Memory B cell (primary cell): Measurements from ENCODE around the gene RANBP3.

Experiments
- ATAC-seq: fragments of 150-1000 bp; cut with Tn5 transposase; 2 replicates; pipeline ENCODE4 v1.10.0; 2021; ENCODE audit warnings: low read depth, mild to moderate bottlenecking, moderate library complexity
- DNase-seq, 2 donors: peaks; one replicate each; pipeline ENCODE4 v3.0.0; 2022; ENCODE audit warnings: low spot score in 2 of 2
- H3K27ac Mint-ChIP-seq: one replicate; pipeline ENCODE4 v1.8.0; 2022; ENCODE audit warnings: mild to moderate bottlenecking, moderate library complexity, mixed read lengths
- H3K27me3 Mint-ChIP-seq: one replicate; pipeline ENCODE4 v1.8.0; 2022; ENCODE audit warnings: mixed read lengths
- H3K36me3 Mint-ChIP-seq: one replicate; pipeline ENCODE4 v1.8.0; 2022; ENCODE audit warnings: mild to moderate bottlenecking, mixed read lengths
- H3K4me1 Mint-ChIP-seq: one replicate; pipeline ENCODE4 v1.8.0; 2022; ENCODE audit warnings: mixed read lengths
- H3K4me3 Mint-ChIP-seq: one replicate; pipeline ENCODE4 v1.8.0; 2022; ENCODE audit warnings: mild to moderate bottlenecking, moderate library complexity, mixed read lengths
- H3K9me3 Mint-ChIP-seq: one replicate; pipeline ENCODE4 v1.8.0; 2022; ENCODE audit warnings: mixed read lengths

RANBP3 gene

GRCh38 chr19:5916181-5916708 is 61.7 kb downstream of the RANBP3 start:
- Mint-ChIP-seq H3K27ac (no peak overlapping the region), H3K27me3 (no peaks in the 10 kb centered on the region), H3K4me1 (no peaks in the 10 kb centered on the region), H3K4me3 (no peak overlapping the region), H3K36me3 (peaks cover 14% of the 10 kb centered on the region), H3K9me3 (no peaks in the 10 kb centered on the region)
- ATAC-seq (no peak), DNase-seq (no peak)

- H3K36me3 Mint-ChIP-seq = peaks cover 14% of the 10 kb centered on the region
- no peak overlapping the region for H3K27ac Mint-ChIP-seq
- no peaks in the 10 kb centered on the region for H3K9me3 Mint-ChIP-seq
- H3K27me3 Mint-ChIP-seq = no peaks in the 10 kb centered on the region
- no peak for ATAC-seq
- no peak overlapping the region for H3K4me3 Mint-ChIP-seq
- no peaks in the 10 kb centered on the region for H3K4me1 Mint-ChIP-seq
- DNase-seq = no peak
These were observed 62.2 kb downstream of the RANBP3 start for GRCh38 chr19:5915782-5916165.

- ATAC-seq = no peak
- H3K4me3 Mint-ChIP-seq = no peak overlapping the region
- H3K36me3 Mint-ChIP-seq = peaks cover 14% of the 10 kb centered on the region
- no peak for DNase-seq
- H3K9me3 Mint-ChIP-seq = no peaks in the 10 kb centered on the region
- no peaks in the 10 kb centered on the region for H3K27me3 Mint-ChIP-seq
- no peaks in the 10 kb centered on the region for H3K4me1 Mint-ChIP-seq
- no peak overlapping the region for H3K27ac Mint-ChIP-seq
These were observed 62.8 kb downstream of the RANBP3 start for GRCh38 chr19:5914946-5915781.

- no peaks in the 10 kb centered on the region for H3K9me3 Mint-ChIP-seq
- no peaks in the 10 kb centered on the region for H3K4me1 Mint-ChIP-seq
- H3K27ac Mint-ChIP-seq = no peak overlapping the region
- no peak for DNase-seq
- H3K4me3 Mint-ChIP-seq = no peak overlapping the region
- H3K27me3 Mint-ChIP-seq = no peaks in the 10 kb centered on the region
- H3K36me3 Mint-ChIP-seq = peaks cover 14% of the 10 kb centered on the region
- ATAC-seq = no peak
These were observed 63.6 kb downstream of the RANBP3 start for GRCh38 chr19:5914358-5914774.

DNA sequence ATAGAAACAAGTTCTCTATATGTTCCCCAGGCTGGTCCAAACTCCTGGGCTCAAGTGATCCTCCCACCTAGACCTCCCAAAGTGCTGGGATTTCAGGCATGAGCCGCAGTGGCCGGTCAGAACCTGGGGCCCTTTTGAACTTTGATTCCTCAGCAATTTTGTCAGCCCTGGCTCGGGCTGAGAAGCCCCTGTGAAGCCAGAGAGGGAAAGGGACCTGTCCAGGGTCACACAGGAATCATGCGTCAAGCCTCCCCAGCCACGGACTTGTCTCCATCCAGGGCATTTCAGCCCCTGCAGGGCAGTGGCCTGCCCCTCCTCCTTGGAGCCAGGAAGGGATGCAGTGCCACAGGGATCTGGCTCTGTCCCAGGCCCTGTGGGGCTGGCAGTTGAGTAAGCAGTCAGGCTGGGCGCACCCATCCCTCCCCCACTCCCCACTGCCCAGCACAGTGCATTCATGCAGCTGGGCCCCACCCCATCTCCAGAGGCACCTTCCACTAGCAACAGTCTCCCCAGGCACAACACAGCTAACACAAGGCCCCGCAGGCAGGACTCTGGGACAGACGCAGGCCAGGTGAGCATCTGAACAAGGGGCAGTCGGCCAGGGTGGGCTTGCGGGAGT is 64.1 kb downstream of the RANBP3 start, which contains the start of gene CAPS:
TSS of gene CAPS (plus strand) at position 516 of the 619 bp plus-strand sequence. CDS start 153 bp downstream, outside the sequence.
- no peaks in the 10 kb centered on the region for H3K4me1 Mint-ChIP-seq
- H3K27me3 Mint-ChIP-seq = no peaks in the 10 kb centered on the region
- no peak within 1 kb of the TSS for H3K27ac Mint-ChIP-seq
- peaks cover 11% of the 10 kb centered on the region for H3K36me3 Mint-ChIP-seq
- H3K4me3 Mint-ChIP-seq = no peak within 1 kb of the TSS
- DNase-seq (no peak), ATAC-seq (no peak)
- H3K9me3 Mint-ChIP-seq = no peaks in the 10 kb centered on the region

DNA sequence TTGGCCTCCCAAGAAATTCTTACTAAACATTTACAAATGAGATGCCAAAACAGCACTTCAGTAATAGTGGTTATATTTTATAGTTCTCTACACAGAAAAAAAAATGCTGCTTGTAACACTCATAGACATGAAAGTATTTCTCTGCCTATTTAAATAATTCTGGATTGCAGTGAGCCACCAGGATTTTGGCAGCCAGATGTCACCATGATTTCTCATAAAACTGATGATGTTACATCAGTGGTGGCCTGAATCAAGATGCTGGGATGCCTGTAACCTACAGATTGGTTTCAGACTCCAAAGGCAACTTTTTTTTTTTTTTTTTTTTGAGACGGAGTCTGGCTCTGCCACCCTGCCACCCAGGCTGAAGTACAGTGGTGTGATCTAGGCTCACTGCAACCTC is 66.6 kb downstream of the RANBP3 start:
- no peaks in the 10 kb centered on the region for H3K27me3 Mint-ChIP-seq
- H3K4me3 Mint-ChIP-seq = no peak overlapping the region
- DNase-seq (no peak), ATAC-seq (no peak)
- no peaks in the 10 kb centered on the region for H3K9me3 Mint-ChIP-seq
- H3K27ac Mint-ChIP-seq = no peak overlapping the region
- peaks cover 5% of the 10 kb centered on the region for H3K4me1 Mint-ChIP-seq
- peaks cover 2% of the 10 kb centered on the region for H3K36me3 Mint-ChIP-seq

GRCh38 chr19:5910638-5910907 is 67.4 kb downstream of the RANBP3 start:
- H3K9me3 Mint-ChIP-seq = no peaks in the 10 kb centered on the region
- H3K36me3 Mint-ChIP-seq = peaks cover 2% of the 10 kb centered on the region
- peaks cover 8% of the 10 kb centered on the region for H3K4me1 Mint-ChIP-seq
- no peaks in the 10 kb centered on the region for H3K27me3 Mint-ChIP-seq
- H3K4me3 Mint-ChIP-seq = no peak overlapping the region
- ATAC-seq (no peak), DNase-seq (no peak)
- H3K27ac Mint-ChIP-seq = no peak overlapping the region

DNA sequence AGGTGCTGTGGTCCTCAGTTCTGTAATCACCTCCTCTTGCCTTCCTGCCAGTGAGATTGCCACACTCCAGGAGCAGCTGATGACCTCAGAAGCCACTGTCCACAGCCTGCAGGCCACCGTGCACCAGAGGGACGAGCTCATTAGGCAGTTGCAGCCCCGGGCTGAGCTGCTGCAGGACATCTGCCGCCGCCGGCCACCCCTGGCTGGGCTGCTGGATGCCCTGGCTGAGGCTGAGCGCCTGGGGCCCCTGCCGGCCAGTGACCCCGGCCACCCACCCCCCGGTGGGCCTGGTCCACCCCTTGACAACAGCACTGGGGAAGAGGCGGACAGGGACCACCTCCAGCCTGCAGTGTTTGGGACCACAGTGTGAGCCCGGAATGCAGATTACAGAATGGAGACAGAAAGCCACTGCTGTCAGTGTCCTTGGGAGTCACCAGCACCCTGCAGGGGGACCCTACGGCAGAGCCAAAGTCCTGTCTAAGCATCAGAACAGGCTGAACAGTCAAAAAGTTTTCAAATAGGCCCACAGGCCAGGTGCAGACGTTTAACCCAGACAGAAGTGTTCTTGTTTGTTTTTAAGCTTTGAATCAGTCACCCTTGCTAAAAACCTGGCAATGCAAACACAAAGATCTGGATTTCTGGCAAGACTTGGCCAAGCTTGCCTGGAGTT is 69.0 kb downstream of the RANBP3 start:
- Mint-ChIP-seq H3K4me3 (no peak overlapping the region), H3K9me3 (no peaks in the 10 kb centered on the region), H3K27ac (no peak overlapping the region), H3K4me1 (peaks cover 8% of the 10 kb centered on the region), H3K36me3 (peaks cover 2% of the 10 kb centered on the region), H3K27me3 (no peaks in the 10 kb centered on the region)
- ATAC-seq (no peak), DNase-seq (no peak)

DNA sequence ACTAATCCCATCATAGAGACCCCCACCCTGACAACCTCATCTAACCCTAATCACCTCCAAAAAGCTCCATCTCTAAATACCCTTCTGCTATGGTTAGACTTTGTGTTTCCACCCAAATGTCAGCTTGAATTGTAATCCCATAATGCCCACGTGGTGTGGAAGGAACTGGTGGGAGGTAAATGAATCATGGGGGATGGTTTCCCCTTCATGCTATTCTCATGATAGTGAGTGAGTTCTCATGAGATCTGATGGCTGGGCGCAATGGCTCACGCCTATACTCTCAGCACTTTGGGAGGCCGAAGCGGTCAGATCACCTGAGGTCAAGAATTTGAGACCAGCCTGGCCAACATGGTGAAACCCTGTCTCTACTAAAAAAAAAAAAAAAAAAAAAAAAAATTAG is 70.7 kb downstream of the RANBP3 start:
- Mint-ChIP-seq H3K4me3 (no peak overlapping the region), H3K27ac (no peak overlapping the region), H3K9me3 (no peaks in the 10 kb centered on the region), H3K4me1 (peaks cover 15% of the 10 kb centered on the region), H3K36me3 (peaks cover 3% of the 10 kb centered on the region), H3K27me3 (no peaks in the 10 kb centered on the region)
- ATAC-seq (no peak), DNase-seq (no peak)

DNA sequence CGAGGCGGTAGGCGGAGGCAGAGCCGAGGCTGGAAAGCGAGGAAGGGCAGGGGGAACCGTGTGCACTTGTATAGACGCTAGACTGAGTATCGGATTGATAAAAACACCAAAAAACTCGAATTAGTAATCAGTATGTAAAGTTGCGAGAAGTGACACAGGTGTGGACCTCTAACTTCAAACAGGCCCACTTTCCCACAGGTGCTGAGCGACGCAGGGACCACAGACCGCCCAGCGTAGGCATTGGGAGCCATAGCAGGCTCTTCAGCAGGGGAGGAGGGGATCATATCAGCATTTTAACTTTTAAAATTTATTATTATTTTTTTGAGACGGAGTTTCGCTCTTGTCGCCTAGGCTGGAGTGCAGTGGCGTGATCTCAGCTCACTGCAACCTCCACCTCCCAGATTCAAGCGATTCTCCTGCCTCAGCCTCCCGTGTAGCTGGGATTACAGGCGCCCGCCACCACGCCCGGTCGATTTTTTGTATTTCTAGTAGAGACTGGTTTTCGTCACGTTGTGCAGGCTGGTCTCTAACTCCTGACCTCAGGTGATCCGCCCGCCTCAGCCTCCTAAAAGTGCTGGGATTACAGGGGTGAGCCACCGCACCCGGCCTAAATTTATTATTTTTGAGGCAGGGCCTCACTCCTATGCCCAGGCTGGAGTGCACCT is 72.7 kb downstream of the RANBP3 start:
- Mint-ChIP-seq H3K27me3 (no peaks in the 10 kb centered on the region), H3K27ac (no peak overlapping the region), H3K4me1 (peaks cover 20% of the 10 kb centered on the region), H3K9me3 (no peaks in the 10 kb centered on the region), H3K4me3 (peak overlapping the region; percentile 97), H3K36me3 (peaks cover 8% of the 10 kb centered on the region)
- ATAC-seq (no peak), DNase-seq (no peak)

GRCh38 chr19:5904352-5905113 is 73.4 kb downstream of the RANBP3 start, which contains the start of gene VMAC:
Gene VMAC (plus strand): TSS chr19:5904872. CDS start chr19:5904891, 19 bp downstream.
- peak; percentile 71 for ATAC-seq
- Mint-ChIP-seq H3K9me3 (no peaks in the 10 kb centered on the region), H3K27me3 (no peaks in the 10 kb centered on the region), H3K27ac (peak within 1 kb of the TSS; percentile 97), H3K4me3 (peak within 1 kb of the TSS; percentile 97), H3K4me1 (peaks cover 25% of the 10 kb centered on the region), H3K36me3 (peaks cover 10% of the 10 kb centered on the region)
- peak; percentile 98 to 100 for DNase-seq

DNA sequence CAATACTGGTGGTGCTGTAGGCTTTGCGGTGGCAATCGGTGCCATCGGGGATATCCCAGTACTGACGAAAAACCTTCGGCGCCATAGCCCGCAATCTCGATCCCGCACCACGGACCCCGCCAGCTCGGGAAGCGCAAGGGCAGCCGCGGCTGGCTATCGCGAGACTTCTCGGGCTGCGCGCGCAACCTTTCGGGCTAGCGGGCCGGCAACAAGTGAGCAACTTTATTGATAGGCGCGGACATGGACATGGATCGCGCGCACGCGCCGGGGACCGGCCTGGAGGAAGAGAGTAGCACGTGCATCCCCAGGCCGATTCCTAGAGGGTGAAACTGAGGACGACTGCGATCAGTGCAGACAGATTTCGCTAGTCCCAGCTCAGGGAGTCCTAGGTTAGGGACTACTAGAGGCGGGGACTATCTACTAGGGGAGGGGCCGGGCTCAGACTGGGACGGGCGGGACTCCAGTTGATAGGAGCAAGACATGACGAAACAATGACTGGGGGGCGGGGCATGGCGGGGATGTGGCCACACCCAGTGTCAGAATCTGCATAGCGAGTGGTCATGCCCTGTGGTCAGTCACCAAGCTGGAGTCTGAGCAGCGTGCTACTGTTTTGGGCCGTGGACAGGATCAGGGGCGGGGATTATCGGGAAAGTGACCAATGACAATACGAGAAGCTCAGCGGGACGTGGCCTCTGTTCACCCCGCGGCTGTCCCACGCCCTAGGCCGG is 74.2 kb downstream of the RANBP3 start, which contains the start of gene NDUFA11:
TSS of gene NDUFA11 (minus strand) at position 167 of the 728 bp plus-strand sequence. CDS start at position 85, 82 bp downstream.
- Mint-ChIP-seq H3K27me3 (no peaks in the 10 kb centered on the region), H3K4me1 (peaks cover 25% of the 10 kb centered on the region), H3K9me3 (no peaks in the 10 kb centered on the region), H3K4me3 (peak within 1 kb of the TSS; percentile 97), H3K36me3 (peaks cover 10% of the 10 kb centered on the region), H3K27ac (peak within 1 kb of the TSS; percentile 97)
- ATAC-seq (peak; percentile 53), DNase-seq (peak; percentile 96 to 98)
